HG03196 (cell line): ENCODE results near the gene RHBDF1.

Source experiments
- ATAC-seq: cut with Tn5 transposase; IDR thresholded peaks from one replicate; pipeline ENCODE4 v1.9.1; 2021; ENCODE audit not compliant: unreplicated experiment

Gene RHBDF1, protein sequence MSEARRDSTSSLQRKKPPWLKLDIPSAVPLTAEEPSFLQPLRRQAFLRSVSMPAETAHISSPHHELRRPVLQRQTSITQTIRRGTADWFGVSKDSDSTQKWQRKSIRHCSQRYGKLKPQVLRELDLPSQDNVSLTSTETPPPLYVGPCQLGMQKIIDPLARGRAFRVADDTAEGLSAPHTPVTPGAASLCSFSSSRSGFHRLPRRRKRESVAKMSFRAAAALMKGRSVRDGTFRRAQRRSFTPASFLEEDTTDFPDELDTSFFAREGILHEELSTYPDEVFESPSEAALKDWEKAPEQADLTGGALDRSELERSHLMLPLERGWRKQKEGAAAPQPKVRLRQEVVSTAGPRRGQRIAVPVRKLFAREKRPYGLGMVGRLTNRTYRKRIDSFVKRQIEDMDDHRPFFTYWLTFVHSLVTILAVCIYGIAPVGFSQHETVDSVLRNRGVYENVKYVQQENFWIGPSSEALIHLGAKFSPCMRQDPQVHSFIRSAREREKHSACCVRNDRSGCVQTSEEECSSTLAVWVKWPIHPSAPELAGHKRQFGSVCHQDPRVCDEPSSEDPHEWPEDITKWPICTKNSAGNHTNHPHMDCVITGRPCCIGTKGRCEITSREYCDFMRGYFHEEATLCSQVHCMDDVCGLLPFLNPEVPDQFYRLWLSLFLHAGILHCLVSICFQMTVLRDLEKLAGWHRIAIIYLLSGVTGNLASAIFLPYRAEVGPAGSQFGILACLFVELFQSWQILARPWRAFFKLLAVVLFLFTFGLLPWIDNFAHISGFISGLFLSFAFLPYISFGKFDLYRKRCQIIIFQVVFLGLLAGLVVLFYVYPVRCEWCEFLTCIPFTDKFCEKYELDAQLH

GRCh38 chr16:72561-73548 lies at the start of gene RHBDF1:
Gene RHBDF1 (minus strand): TSS chr16:72631. CDS start chr16:65015, 7,616 bp downstream.
- ATAC-seq = no peak

DNA sequence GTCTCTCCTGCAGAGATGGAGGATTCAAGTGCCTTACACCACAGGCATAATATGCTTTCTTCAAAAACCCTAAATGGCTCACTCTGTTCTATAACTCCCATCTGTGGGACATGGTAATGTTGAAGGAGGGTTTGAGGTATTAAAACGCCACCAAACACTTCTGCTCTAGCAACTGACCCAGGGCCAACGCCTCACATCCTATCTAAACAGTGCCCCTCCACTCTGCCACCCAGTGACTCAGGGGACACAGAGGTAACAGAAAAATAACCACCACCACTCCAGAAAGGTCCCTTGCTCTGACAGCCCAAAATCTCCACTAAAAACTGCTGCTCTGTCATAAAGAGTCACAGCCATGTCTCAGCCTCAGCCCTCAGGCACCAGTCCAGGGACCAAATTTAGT lies 48.3 kb upstream of the RHBDF1 start:
- no peak for ATAC-seq

DNA sequence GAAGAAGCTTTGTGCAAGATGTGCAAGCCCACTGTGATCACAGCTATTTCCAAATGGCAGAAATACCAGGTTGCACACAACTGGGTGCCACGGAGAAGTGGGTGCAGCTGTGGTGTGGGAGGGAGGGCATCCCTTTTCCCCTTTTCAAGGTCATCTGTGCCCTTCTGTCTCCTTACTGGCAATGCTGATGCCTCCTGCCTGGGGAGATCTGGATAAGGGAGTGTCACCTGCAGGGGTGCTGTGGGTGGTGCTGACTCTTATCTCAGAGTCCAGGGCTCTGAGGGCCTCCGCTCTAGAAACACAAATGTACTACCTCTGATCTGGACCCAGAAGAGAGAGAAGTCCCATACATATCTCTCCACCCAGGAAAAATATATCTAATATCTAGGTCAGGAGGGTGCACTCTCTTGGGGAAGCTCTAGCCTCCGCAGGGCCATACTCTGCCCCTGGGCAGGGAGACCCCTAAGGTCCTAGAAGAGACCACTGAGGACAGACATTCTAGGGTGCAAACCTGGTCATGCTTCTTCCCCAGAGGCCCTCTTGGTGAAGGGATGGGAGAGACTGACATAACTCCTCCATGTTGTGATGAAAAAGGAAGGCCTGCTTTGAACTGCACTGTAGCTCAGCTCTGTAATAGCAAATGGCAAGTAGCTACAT lies 47.5 kb upstream of the RHBDF1 start:
- ATAC-seq = no peak

DNA sequence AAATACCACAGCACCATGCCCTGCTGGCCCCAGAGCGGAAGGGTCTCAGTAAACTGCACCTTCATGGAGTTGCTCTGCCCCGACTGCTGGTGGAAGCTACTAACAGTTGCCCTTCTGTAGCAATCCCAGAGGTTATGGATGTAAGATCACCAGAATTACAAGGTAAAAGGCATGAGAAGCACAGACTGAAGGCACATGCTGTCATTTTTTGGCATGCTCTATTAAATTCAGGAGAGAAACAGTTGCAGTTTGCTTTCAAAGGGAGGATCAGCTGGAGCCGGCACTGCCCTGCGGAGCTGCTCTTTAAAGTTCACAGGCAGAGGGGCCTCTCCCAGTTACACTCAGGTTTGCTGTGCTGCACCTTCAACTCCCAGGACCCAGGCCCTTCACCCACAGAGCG lies 46.9 kb upstream of the RHBDF1 start:
- ATAC-seq = no peak

DNA sequence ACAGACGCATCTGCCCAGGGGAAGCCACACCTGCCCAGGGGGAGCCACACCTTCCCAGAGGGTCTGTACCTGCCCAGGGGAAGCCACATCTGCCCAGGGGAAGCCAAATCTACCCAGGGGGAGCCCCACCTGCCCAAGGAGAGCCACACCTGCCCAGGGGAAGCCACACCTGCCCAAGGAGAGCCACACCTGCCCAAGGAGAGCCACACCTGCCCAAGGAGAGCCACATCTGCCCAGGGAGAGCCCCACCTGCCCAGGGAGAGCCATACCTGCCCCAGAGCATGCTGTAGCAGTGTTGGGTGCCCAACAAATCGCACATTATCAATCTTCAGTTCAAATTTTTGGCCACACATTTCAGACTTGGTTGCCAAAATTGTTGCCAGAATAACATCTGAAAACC lies 46.4 kb upstream of the RHBDF1 start:
- ATAC-seq = no peak

DNA sequence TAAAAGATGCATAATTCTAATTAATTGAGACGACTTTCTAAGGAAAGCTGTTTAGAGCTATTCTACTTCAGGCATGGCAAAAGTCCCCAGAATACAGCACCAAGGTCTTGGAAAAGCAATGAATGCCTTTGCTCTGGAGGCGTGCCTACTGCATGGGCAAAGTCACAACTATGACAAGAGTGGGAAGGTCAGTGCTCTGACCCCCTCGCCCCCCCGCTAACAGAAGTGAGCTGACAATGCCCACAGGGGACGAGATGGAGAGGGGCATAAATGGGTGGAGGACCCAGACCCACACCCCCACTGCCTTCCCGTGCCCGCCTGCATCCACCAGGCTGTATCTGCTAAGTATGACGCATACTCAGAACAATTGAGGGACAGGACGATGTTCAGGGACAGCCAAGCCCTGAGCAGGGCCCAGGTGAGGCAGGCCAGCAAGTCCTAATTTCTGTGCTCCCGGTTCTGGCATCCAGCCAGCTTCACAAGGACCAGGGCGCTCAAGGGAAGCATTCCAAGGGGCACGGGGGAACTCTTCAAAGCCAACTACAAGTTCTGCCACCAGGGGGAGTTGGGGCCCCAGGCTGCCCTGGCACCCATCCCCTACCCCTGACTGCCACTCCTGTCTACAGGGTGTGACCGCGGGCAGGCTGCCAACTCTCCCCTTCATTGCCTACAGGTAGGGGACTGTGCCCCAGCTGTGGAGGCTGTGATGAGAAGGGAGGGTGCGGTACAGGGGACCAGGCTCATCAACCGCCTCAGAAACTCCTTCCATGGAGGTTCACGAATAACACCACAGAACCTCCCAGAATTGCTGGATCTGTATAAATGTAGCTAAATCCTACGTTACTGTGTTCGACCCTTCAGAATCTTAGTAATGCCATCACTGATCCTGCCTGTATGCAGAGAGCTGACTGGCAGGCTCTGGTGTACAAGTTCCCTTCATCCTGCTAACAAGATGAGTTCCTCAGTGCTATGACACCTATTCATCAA lies 45.2 kb upstream of the RHBDF1 start:
- no peak for ATAC-seq

- ATAC-seq = no peak
These were observed 43.6 kb upstream of the RHBDF1 start for GRCh38 chr16:116015-116414.

DNA sequence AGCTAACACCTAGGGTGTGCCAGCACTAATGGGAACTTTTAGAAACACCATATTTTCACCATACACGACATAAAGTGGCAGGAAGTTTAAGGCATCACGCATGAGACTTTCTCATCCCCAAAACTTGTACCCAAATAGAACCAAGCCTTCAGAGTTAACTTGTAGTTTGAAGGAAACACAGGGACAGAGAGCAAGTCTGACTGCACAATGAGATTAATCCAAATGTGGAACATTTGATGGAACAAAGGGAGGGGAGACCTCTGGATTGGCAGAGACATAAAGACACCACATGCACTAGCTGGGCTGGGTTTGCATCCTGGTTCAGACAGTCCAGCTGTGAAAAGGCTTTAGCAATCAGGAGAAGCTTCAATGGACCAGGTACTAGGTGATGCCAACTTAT lies 41.9 kb upstream of the RHBDF1 start:
- no peak for ATAC-seq

GRCh38 chr16:112153-112840 lies 39.9 kb upstream of the RHBDF1 start:
- no peak for ATAC-seq

- no peak for ATAC-seq
These were observed 34.3 kb upstream of the RHBDF1 start for GRCh38 chr16:106623-107324.

DNA sequence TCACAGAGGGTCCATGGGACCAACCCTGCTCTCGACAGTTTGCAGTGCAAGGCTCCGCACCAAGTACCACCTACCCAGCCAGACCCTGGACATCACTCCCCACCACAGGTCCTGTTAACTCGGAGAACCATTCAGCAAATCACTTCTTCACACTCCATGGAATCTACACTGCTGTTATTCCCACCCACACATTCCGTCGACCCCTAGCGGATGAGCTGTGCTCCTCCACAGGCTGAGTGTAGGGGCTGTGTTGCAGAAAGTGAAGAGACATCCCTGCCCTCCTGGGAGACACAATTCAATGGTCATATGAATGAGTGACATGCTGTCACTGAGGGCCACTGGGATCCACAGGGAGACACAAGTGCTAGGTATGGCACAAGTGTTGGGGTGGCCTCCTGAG lies 33.1 kb upstream of the RHBDF1 start:
- ATAC-seq = no peak

DNA sequence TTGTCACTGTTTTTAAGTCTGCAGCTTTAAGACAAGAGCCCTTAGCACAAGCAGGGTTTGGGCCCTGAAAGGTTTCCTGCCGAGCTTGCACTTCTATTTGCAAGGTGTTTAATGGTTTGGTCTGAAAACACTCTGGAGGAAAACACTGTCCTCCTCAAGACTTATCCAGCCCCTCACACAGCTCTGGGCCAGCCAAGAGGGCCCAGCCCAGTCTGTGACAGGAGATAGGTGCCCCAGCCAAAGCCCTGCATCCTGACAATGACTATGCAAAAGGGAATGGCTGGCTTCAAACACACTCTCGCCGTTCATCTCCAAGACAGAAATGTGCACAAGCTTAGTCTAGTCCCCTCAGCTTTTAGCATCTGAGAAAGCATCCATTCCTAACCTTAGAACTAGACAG lies 32.5 kb upstream of the RHBDF1 start:
- ATAC-seq = no peak

- ATAC-seq = no peak
These were observed 31.9 kb upstream of the RHBDF1 start for GRCh38 chr16:104355-104754.

DNA sequence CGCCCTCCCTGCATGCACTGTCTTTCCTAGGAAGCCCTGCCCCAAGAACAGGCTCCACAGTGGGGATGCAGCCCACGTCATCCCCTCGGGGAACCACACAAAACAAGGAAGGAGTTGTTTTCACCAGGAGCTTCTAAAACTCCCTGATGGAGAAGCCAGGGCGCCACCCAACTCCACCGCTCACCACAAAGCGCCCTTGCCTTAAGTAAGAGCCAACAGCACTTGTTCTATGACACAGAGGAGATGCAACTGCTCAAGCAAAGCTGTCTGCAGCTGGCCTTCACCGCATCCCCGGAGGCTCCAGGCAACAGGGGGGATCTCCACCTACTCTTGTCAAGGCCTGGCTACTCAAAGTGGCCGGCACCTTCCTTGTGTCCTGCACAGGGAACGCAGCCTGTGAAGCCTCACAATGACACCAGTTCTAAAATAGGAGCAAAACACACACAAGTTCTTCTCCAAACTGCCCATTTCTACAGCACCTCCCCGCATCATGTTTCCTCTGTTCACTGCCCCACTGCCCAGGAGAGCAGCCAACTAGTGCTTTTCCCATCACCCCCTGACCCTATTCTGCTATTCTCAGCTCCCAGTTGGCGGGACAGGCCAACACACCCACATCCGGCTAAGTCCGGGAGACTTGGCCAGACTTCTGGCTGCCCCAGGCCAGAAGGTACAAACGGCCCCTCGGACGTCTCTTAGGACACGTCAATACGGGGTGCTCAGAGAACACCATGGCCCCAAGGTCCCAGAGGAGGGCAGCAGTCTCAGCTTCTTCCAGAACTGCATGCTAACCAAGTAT lies 29.8 kb upstream of the RHBDF1 start:
- no peak for ATAC-seq

GRCh38 chr16:101586-101985 lies 29.2 kb upstream of the RHBDF1 start:
- ATAC-seq = no peak

DNA sequence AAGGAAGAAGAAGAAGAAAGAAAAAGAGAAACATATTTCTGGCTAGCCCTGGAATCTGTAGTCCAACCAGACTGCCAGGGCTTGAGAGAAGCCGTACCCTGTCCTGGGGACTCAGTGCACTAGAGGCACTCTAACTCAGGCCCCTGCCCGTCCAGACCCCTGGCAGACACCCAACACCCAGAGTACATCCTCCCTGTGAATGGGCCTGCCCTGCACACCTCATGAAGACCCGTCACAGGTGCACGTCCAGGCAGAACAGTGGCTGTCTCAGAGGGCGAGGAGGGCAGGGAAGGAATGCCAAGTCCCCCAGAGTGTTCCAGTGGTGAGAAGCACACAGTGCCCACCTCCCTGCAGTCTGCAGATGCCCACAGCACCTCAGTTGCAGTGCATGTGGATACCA lies 28.6 kb upstream of the RHBDF1 start:
- ATAC-seq = no peak

GRCh38 chr16:97822-98221 lies 25.4 kb upstream of the RHBDF1 start:
- ATAC-seq = no peak
